MM.1S (cell line): ENCODE data around the gene CSNK1A1.

ENCODE experiments used
- DNase-seq: peaks from one replicate; pipeline ENCODE4 v3.0.0-alpha.2; 2015
- H2AFZ ChIP-seq: fragments of 300-600 bp; sonication (generic); 2 replicates; pipeline ENCODE4 v1.6.0; 2016; ENCODE audit warnings: antibody characterized with exemption, low read length
- H3F3A ChIP-seq: fragments of 300-600 bp; sonication (generic); 2 replicates; pipeline ENCODE4 v1.6.1; 2016; ENCODE audit warnings: mild to moderate bottlenecking, antibody characterized with exemption, low read length, moderate library complexity, mixed read lengths; ENCODE audit not compliant: insufficient read depth
- H3K27ac ChIP-seq: fragments of 300-600 bp; sonication (generic); 2 replicates; pipeline ENCODE4 v1.5.1; 2016; ENCODE audit warnings: mild to moderate bottlenecking, low read length
- H3K27me3 ChIP-seq: fragments of 300-600 bp; sonication (generic); replicated peaks from 2 replicates; pipeline ENCODE4 v1.6.0; 2016; ENCODE audit warnings: low read length; ENCODE audit not compliant: insufficient read depth
- H3K36me3 ChIP-seq: fragments of 300-600 bp; sonication (generic); replicated peaks from 2 replicates; pipeline ENCODE4 v1.6.1; 2016; ENCODE audit warnings: mild to moderate bottlenecking, low read length, mixed read lengths; ENCODE audit not compliant: insufficient read depth
- H3K4me1 ChIP-seq: fragments of 300-600 bp; sonication (generic); 2 replicates; pipeline ENCODE4 v1.6.1; 2016; ENCODE audit warnings: low read length, mixed read lengths
- H3K4me2 ChIP-seq: fragments of 300-600 bp; sonication (generic); 2 replicates; pipeline ENCODE4 v1.6.0; 2016; ENCODE audit warnings: low read depth, low read length
- H3K4me3 ChIP-seq: fragments of 300-600 bp; sonication (generic); 2 replicates; pipeline ENCODE4 v1.5.1; 2016; ENCODE audit warnings: low read length, mixed read lengths
- H3K79me2 ChIP-seq: fragments of 300-600 bp; sonication (generic); 2 replicates; pipeline ENCODE4 v1.6.1; 2016; ENCODE audit warnings: mixed run types, low read length, mixed read lengths
- H3K9ac ChIP-seq: fragments of 300-600 bp; sonication (generic); 2 replicates; pipeline ENCODE4 v1.6.1; 2016; ENCODE audit warnings: low read length, mixed read lengths
- H3K9me2 ChIP-seq: fragments of 300-600 bp; sonication (generic); replicated peaks from 2 replicates; pipeline ENCODE4 v1.6.1; 2016; ENCODE audit warnings: mild to moderate bottlenecking, low read length, mixed read lengths; ENCODE audit not compliant: insufficient read depth
- H3K9me3 ChIP-seq: fragments of 300-600 bp; sonication (generic); replicated peaks from 2 replicates; pipeline ENCODE4 v1.6.1; 2016; ENCODE audit warnings: mild to moderate bottlenecking, low read length, mixed read lengths; ENCODE audit not compliant: insufficient read depth
- H4K20me1 ChIP-seq: fragments of 300-600 bp; sonication (generic); 2 replicates; pipeline ENCODE4 v1.6.1; 2016; ENCODE audit warnings: mild to moderate bottlenecking, low read length, moderate library complexity, mixed read lengths; ENCODE audit not compliant: insufficient read depth
- EZH2 ChIP-seq: fragments of 300-600 bp; sonication (generic); optimal IDR thresholded peaks from 2 replicates; pipeline ENCODE3; 2017; ENCODE audit warnings: low read depth, mild to moderate bottlenecking, antibody characterized with exemption, low read length, mixed read lengths
- EZH2phosphoT487 ChIP-seq: fragments of 300-600 bp; sonication (generic); IDR thresholded peaks from 2 replicates; pipeline ENCODE4 v1.6.1; 2018; ENCODE audit warnings: antibody characterized with exemption, low read length
- TF ChIP-seq, protein P1 (sequence below): fragments of 300-600 bp; sonication (generic); IDR thresholded peaks from 2 replicates; pipeline ENCODE4 v1.5.1; 2016; ENCODE audit warnings: antibody characterized with exemption, low read length, mixed read lengths

CSNK1A1 gene

DNA sequence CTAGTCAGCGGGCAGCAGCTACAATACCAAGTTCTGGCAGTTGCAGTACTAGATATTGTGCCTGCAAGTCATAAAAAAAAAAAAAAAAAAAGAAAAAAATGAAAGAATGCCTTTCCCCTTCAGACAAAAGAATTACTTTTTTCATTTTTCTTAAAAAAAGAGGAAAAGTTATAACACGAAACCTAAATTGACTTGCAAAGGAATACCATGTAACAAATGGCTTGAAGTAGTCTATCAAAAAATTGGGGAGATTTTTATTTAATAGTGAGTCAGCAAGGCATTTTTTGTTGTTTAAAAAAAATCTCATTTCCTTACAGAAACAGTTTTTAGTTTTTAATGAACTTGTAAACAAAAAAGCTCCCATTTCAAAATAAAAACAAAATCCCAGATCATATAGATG lies 55.6 kb downstream of the CSNK1A1 start:
- no peak for TF ChIP-seq EZH2
- Histone ChIP-seq H3K9ac (no peak overlapping the region), H3K79me2 (no peaks in the 10 kb centered on the region; the same call in 1 of the 2 replicates), H3K9me2 (no peaks in the 10 kb centered on the region), H2AFZ (no peak overlapping the region), H3K4me2 (no peak overlapping the region), H3F3A (no peaks in the 10 kb centered on the region), H3K27me3 (no peaks in the 10 kb centered on the region), H3K4me1 (no peaks in the 10 kb centered on the region), H3K9me3 (no peaks in the 10 kb centered on the region), H3K27ac (no peak overlapping the region), H4K20me1 (no peaks in the 10 kb centered on the region), H3K36me3 (peaks cover 5% of the 10 kb centered on the region; the same call in 1 of the 2 replicates), H3K4me3 (no peak overlapping the region)
- DNase-seq: no peak

GRCh38 chr5:149493316-149493715 lies 57.9 kb downstream of the CSNK1A1 start:
- TF ChIP-seq, protein P1, sequence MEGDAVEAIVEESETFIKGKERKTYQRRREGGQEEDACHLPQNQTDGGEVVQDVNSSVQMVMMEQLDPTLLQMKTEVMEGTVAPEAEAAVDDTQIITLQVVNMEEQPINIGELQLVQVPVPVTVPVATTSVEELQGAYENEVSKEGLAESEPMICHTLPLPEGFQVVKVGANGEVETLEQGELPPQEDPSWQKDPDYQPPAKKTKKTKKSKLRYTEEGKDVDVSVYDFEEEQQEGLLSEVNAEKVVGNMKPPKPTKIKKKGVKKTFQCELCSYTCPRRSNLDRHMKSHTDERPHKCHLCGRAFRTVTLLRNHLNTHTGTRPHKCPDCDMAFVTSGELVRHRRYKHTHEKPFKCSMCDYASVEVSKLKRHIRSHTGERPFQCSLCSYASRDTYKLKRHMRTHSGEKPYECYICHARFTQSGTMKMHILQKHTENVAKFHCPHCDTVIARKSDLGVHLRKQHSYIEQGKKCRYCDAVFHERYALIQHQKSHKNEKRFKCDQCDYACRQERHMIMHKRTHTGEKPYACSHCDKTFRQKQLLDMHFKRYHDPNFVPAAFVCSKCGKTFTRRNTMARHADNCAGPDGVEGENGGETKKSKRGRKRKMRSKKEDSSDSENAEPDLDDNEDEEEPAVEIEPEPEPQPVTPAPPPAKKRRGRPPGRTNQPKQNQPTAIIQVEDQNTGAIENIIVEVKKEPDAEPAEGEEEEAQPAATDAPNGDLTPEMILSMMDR: no peak
- TF ChIP-seq EZH2: no peak
- TF ChIP-seq EZH2phosphoT487: no peak
- no peak overlapping the region for H3K9ac ChIP-seq
- no peak overlapping the region for H3K4me3 ChIP-seq
- no peak overlapping the region for H3K27ac ChIP-seq
- H3K36me3 ChIP-seq: peaks cover 3% of the 10 kb centered on the region; the same call in 1 of the 2 replicates
- H4K20me1 ChIP-seq: no peaks in the 10 kb centered on the region
- H3K4me2 ChIP-seq: no peak overlapping the region
- no peaks in the 10 kb centered on the region for H3K9me2 ChIP-seq
- H3K9me3 ChIP-seq: no peaks in the 10 kb centered on the region
- no peaks in the 10 kb centered on the region for H3F3A ChIP-seq
- H3K27me3 ChIP-seq: no peaks in the 10 kb centered on the region
- no peaks in the 10 kb centered on the region for H3K79me2 ChIP-seq
- H2AFZ ChIP-seq: no peak overlapping the region
- no peaks in the 10 kb centered on the region for H3K4me1 ChIP-seq
- DNase-seq: no peak

GRCh38 chr5:149492781-149493180 lies 58.5 kb downstream of the CSNK1A1 start:
- H3K9me3 ChIP-seq: no peaks in the 10 kb centered on the region
- no peaks in the 10 kb centered on the region for H3F3A ChIP-seq
- no peaks in the 10 kb centered on the region for H3K9me2 ChIP-seq
- no peaks in the 10 kb centered on the region for H3K4me1 ChIP-seq
- H3K36me3 ChIP-seq: peaks cover 3% of the 10 kb centered on the region; the same call in 1 of the 2 replicates
- no peak for DNase-seq
- H3K4me2 ChIP-seq: no peak overlapping the region
- no peak overlapping the region for H3K9ac ChIP-seq
- H2AFZ ChIP-seq: no peak overlapping the region
- H3K79me2 ChIP-seq: no peaks in the 10 kb centered on the region
- no peak overlapping the region for H3K4me3 ChIP-seq
- no peaks in the 10 kb centered on the region for H4K20me1 ChIP-seq
- no peaks in the 10 kb centered on the region for H3K27me3 ChIP-seq
- TF ChIP-seq, protein P1: no peak
- no peak for TF ChIP-seq EZH2phosphoT487
- no peak for TF ChIP-seq EZH2
- H3K27ac ChIP-seq: no peak overlapping the region

- Histone ChIP-seq H3K36me3 (no peaks in the 10 kb centered on the region; the same call in 1 of the 2 replicates), H3F3A (no peaks in the 10 kb centered on the region), H3K4me2 (no peak overlapping the region), H3K4me3 (no peak overlapping the region), H3K27me3 (no peaks in the 10 kb centered on the region), H3K79me2 (no peaks in the 10 kb centered on the region), H2AFZ (no peak overlapping the region), H3K9me2 (no peaks in the 10 kb centered on the region), H3K27ac (no peak overlapping the region), H3K9ac (no peak overlapping the region), H4K20me1 (no peaks in the 10 kb centered on the region), H3K4me1 (no peaks in the 10 kb centered on the region), H3K9me3 (no peaks in the 10 kb centered on the region)
- DNase-seq: no peak
- TF ChIP-seq EZH2phosphoT487: no peak
- no peak for TF ChIP-seq EZH2
- TF ChIP-seq, protein P1: no peak
Measured at GRCh38 chr5:149490599-149491485, 60.4 kb downstream of the CSNK1A1 start.
